ENCODE measurements around the gene FNDC11. TPM values are rescaled to one million over a fixed set of nuclear protein-coding genes. Genes with fewer than 3 reads are reported as not detected.
"Not testable (repeated sequence)": the region's sequence is repeated elsewhere in the genome, so short reads cannot be mapped to it uniquely, and the experiment has no call there.

FNDC11 gene
- polyA plus RNA-seq, 1 donor = 0.13 TPM

GRCh38 chr20:63567386-63568169 lies 13.6 kb downstream of the FNDC11 start:
- DNase-seq = no peak

GRCh38 chr20:63568170-63568981 lies 14.4 kb downstream of the FNDC11 start:
- DNase-seq = no peak

- no peak for DNase-seq
These were observed 15.3 kb downstream of the FNDC11 start for GRCh38 chr20:63568986-63569949.

- DNase-seq = no peak
These were observed 16.5 kb downstream of the FNDC11 start for GRCh38 chr20:63570281-63571086.

- DNase-seq = not testable (repeated sequence)
These were observed 17.1 kb downstream of the FNDC11 start for GRCh38 chr20:63571087-63571478.

- no peak for DNase-seq
These were observed 18.3 kb downstream of the FNDC11 start for GRCh38 chr20:63572071-63572787.

GRCh38 chr20:63572788-63573646 lies 19.1 kb downstream of the FNDC11 start:
- no peak for DNase-seq

- DNase-seq = no peak
These were observed 19.7 kb downstream of the FNDC11 start for GRCh38 chr20:63573647-63574131.

GRCh38 chr20:63574156-63574828 lies 20.3 kb downstream of the FNDC11 start, which contains the start of gene HELZ2:
TSS of gene HELZ2 (minus strand) at chr20:63574239. CDS start at chr20:63572385, 1,854 bp downstream.
- peak; percentile 65 for DNase-seq

GRCh38 chr20:63574829-63575743 lies 21.1 kb downstream of the FNDC11 start:
- no peak for DNase-seq

GRCh38 chr20:63576311-63576710 lies 22.4 kb downstream of the FNDC11 start:
- no peak for DNase-seq

- no peak for DNase-seq
These were observed 23.4 kb downstream of the FNDC11 start for GRCh38 chr20:63577317-63577894.

- DNase-seq = no peak
These were observed 24.5 kb downstream of the FNDC11 start for GRCh38 chr20:63578224-63579016.

- no peak for DNase-seq
These were observed 25.2 kb downstream of the FNDC11 start for GRCh38 chr20:63579017-63579694.

GRCh38 chr20:63580796-63581461 lies 27.0 kb downstream of the FNDC11 start:
- DNase-seq = no peak

Data from hindlimb muscle (tissue), 1 donor.